ENCODE data around the gene HSF2BP.
"Not testable (repeated sequence)": the region's sequence is repeated elsewhere in the genome, so short reads cannot be mapped to it uniquely, and the experiment has no call there.

Gene HSF2BP

GRCh38 chr21:43623588-43623987 lies 35.7 kb downstream of the HSF2BP start:
- no peak for TF ChIP-seq CTCF (IDR thresholded peaks at IDR 0.05; ENCODE audit: low read depth, low read length)
- TF ChIP-seq MAX (IDR thresholded peaks at IDR 0.05; ENCODE audit: low read depth, low read length), result no peak
- no peak for TF ChIP-seq MYC (IDR thresholded peaks at IDR 0.05; ENCODE audit: low read depth, low read length)
- no peak for TF ChIP-seq POLR2A (IDR thresholded peaks at IDR 0.05; ENCODE audit: extremely low read depth, insufficient read length)
- no peak overlapping the region for H3K4me3 ChIP-seq (ENCODE audit: low read depth, low read length)
- DNase-seq (ENCODE audit: low read depth), result no peak

GRCh38 chr21:43622796-43623195 lies 36.5 kb downstream of the HSF2BP start:
- TF ChIP-seq POLR2A (IDR thresholded peaks at IDR 0.05; ENCODE audit: extremely low read depth, insufficient read length) (no peak), MYC (IDR thresholded peaks at IDR 0.05; ENCODE audit: low read depth, low read length) (no peak), CTCF (IDR thresholded peaks at IDR 0.05; ENCODE audit: low read depth, low read length) (no peak), MAX (IDR thresholded peaks at IDR 0.05; ENCODE audit: low read depth, low read length) (no peak)
- H3K4me3 ChIP-seq (ENCODE audit: low read depth, low read length), result no peak overlapping the region
- DNase-seq (ENCODE audit: low read depth), result no peak

GRCh38 chr21:43619856-43620255 lies 39.4 kb downstream of the HSF2BP start:
- no peak for TF ChIP-seq POLR2A (IDR thresholded peaks at IDR 0.05; ENCODE audit: extremely low read depth, insufficient read length)
- no peak for TF ChIP-seq MYC (IDR thresholded peaks at IDR 0.05; ENCODE audit: low read depth, low read length)
- no peak for TF ChIP-seq MAX (IDR thresholded peaks at IDR 0.05; ENCODE audit: low read depth, low read length)
- no peak for TF ChIP-seq CTCF (IDR thresholded peaks at IDR 0.05; ENCODE audit: low read depth, low read length)
- no peak for DNase-seq (ENCODE audit: low read depth)
- H3K4me3 ChIP-seq (ENCODE audit: low read depth, low read length), result no peak overlapping the region

- no peak overlapping the region for H3K4me3 ChIP-seq (ENCODE audit: low read depth, low read length)
- no peak for DNase-seq (ENCODE audit: low read depth)
- TF ChIP-seq CTCF (IDR thresholded peaks at IDR 0.05; ENCODE audit: low read depth, low read length) (no peak), MAX (IDR thresholded peaks at IDR 0.05; ENCODE audit: low read depth, low read length) (no peak)
These were observed 39.9 kb downstream of the HSF2BP start for GRCh38 chr21:43619344-43619743.

- H3K4me3 ChIP-seq (ENCODE audit: low read depth, low read length), result no peak overlapping the region
- TF ChIP-seq CTCF (IDR thresholded peaks at IDR 0.05; ENCODE audit: low read depth, low read length), result no peak
- no peak for TF ChIP-seq MYC (IDR thresholded peaks at IDR 0.05; ENCODE audit: low read depth, low read length)
- TF ChIP-seq POLR2A (IDR thresholded peaks at IDR 0.05; ENCODE audit: extremely low read depth, insufficient read length), result no peak
- TF ChIP-seq MAX (IDR thresholded peaks at IDR 0.05; ENCODE audit: low read depth, low read length), result no peak
- no peak for DNase-seq (ENCODE audit: low read depth)
These were observed 40.3 kb downstream of the HSF2BP start for GRCh38 chr21:43618940-43619339.

- not testable (repeated sequence) for H3K4me3 ChIP-seq (ENCODE audit: low read depth, low read length); DNase-seq (ENCODE audit: low read depth)
These were observed 42.4 kb downstream of the HSF2BP start for GRCh38 chr21:43616861-43617260.

Data from NB4 (cell line).